ENCODE measurements around the gene EXOSC2.

DNA sequence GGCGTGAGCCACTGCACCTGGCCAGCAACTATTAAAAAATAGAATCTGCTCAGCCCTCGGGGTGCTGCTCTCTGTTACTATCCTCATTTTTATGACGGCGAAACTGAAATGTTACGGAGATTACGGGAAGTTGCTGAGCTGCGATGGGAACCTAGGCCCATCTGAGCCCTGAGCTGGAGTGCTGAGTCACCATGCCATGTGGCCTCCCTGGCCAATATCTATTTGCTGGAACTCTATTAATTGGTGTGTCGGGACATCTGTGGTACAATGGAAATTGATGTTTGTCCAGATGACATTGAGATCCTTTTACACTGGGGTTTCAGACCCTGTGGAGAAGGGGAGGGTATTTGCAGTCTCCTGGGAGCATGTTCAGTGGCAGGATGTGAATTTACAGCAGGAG is 21.1 kb upstream of the EXOSC2 start:
- TF ChIP-seq, protein P1, sequence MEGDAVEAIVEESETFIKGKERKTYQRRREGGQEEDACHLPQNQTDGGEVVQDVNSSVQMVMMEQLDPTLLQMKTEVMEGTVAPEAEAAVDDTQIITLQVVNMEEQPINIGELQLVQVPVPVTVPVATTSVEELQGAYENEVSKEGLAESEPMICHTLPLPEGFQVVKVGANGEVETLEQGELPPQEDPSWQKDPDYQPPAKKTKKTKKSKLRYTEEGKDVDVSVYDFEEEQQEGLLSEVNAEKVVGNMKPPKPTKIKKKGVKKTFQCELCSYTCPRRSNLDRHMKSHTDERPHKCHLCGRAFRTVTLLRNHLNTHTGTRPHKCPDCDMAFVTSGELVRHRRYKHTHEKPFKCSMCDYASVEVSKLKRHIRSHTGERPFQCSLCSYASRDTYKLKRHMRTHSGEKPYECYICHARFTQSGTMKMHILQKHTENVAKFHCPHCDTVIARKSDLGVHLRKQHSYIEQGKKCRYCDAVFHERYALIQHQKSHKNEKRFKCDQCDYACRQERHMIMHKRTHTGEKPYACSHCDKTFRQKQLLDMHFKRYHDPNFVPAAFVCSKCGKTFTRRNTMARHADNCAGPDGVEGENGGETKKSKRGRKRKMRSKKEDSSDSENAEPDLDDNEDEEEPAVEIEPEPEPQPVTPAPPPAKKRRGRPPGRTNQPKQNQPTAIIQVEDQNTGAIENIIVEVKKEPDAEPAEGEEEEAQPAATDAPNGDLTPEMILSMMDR (IDR thresholded peaks at IDR 0.05): no peak
- TF ChIP-seq POLR2A (IDR thresholded peaks at IDR 0.05): no peak
